Vagina (tissue), 2 donors: Measurements from ENCODE around the gene RFX1. TPM values are rescaled to one million over a fixed set of nuclear protein-coding genes. Genes with fewer than 3 reads are reported as not detected.
"Not testable (repeated sequence)": the region's sequence is repeated elsewhere in the genome, so short reads cannot be mapped to it uniquely, and the experiment has no call there.

Source experiments
- DNase-seq, 2 donors: peaks; one replicate each; pipeline ENCODE4 v3.0.0-alpha.2; 2017; ENCODE audit errors: extremely low spot score in 2 of 2
- H3K27ac ChIP-seq: fragments of 200-600 bp; sonication (generic); one replicate; pipeline ENCODE4 v1.5.1; 2019
- H3K27me3 ChIP-seq: fragments of 200-600 bp; sonication (generic); one replicate; pipeline ENCODE4 v1.5.1; 2019
- H3K36me3 ChIP-seq, 2 donors: fragments of 200-600 bp; sonication (generic); one replicate each; pipeline ENCODE4 v1.5.1; 2017 to 2019
- H3K4me1 ChIP-seq: fragments of 200-600 bp; sonication (generic); one replicate; pipeline ENCODE4 v1.5.1; 2019
- H3K4me3 ChIP-seq, 2 donors: fragments of 200-600 bp; sonication (generic); 1 replicate in 1 of 2; 2 replicates in 1 of 2; pipeline ENCODE4 v1.5.1; 2016 to 2019
- H3K9me3 ChIP-seq: fragments of 200-600 bp; sonication (generic); one replicate; pipeline ENCODE4 v1.5.1; 2019
- POLR2A ChIP-seq, 2 donors: fragments of 450-650 bp; IDR thresholded peaks; one replicate each; pipeline ENCODE4 v1.6.1; 2017; ENCODE audit warnings: antibody characterized with exemption in 2 of 2, mild to moderate bottlenecking in 2 of 2, moderate library complexity in 2 of 2
- POLR2AphosphoS5 ChIP-seq, 2 donors: sonication (generic); formaldehyde crosslinking; IDR thresholded peaks; one replicate each; pipeline ENCODE4 v1.9.0; 2017; ENCODE audit warnings: antibody characterized with exemption in 2 of 2, mild to moderate bottlenecking in 2 of 2, low read depth in 1 of 2; ENCODE audit not compliant: insufficient read depth in 1 of 2
- intact Hi-C: fragments of 100-400 bp; cut with DNase I; formaldehyde crosslinking; loops from one replicate; pipeline ENCODE4 v1.15.1; 2023
- total RNA-seq: library from RNA; depleted of rRNA; stranded (reverse); fragments of >200 nt; gene quantifications from one replicate; pipeline ENCODE4 v1.2.3, GENCODE V29; 2016
- TF ChIP-seq, protein P1 (sequence below), 3 experiments: fragments of 450-650 bp in 2 of 3; fragments of 200-600 bp in 1 of 3; sonication (generic) in 1 of 3; IDR thresholded peaks; one replicate each; pipeline ENCODE4 v1.5.1; 2017 to 2019; ENCODE audit warnings: antibody characterized with exemption in 3 of 3, mild to moderate bottlenecking in 2 of 3, moderate library complexity in 2 of 3

The RFX1 gene
- total RNA-seq, 1 donor from 2014 or later: 9.6 TPM

DNA sequence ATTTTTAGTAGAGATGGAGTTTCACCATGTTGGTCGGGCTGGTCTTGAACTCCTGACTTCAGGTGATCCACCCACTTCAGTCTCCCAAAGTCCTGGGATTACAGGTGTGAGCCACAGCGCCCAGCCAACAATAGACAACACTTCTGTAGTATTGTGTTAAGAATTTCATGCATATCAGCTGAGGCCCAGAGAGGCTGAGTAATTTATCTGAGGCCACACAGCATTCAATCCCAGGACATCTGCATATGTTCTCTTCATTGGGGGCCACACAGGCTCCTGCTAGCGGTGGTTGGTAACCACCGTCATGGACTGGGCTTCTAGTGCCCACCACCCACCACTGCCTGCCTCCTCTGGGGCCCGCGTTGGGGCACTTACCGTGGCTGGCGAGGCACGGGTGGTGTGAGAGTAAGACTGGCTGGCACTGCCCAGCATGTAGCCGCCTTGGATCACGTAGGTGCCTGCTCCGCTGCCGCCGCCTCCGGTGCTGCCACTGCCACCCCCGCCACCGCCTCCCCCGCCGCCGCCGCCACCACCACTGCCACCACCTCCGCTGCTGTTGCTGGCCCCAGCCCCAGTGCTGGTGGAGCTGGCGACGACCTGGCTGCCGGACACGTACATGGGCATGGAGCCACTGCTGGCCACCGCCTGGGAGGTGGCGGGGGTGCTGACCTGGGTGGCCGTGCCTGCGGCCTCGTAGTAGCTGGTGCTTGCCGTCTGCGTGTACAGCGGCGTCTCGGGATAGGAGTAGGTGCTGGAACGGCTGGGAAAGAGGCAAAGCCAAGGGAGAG lies 33.6 kb downstream of the RFX1 start:
- TF ChIP-seq POLR2A (IDR thresholded peaks at IDR 0.05): no peak
- no peak for TF ChIP-seq POLR2AphosphoS5 (IDR thresholded peaks at IDR 0.05; ENCODE audit: insufficient read depth in 1 of 2, low read depth in 1 of 2)
- TF ChIP-seq, protein P1, sequence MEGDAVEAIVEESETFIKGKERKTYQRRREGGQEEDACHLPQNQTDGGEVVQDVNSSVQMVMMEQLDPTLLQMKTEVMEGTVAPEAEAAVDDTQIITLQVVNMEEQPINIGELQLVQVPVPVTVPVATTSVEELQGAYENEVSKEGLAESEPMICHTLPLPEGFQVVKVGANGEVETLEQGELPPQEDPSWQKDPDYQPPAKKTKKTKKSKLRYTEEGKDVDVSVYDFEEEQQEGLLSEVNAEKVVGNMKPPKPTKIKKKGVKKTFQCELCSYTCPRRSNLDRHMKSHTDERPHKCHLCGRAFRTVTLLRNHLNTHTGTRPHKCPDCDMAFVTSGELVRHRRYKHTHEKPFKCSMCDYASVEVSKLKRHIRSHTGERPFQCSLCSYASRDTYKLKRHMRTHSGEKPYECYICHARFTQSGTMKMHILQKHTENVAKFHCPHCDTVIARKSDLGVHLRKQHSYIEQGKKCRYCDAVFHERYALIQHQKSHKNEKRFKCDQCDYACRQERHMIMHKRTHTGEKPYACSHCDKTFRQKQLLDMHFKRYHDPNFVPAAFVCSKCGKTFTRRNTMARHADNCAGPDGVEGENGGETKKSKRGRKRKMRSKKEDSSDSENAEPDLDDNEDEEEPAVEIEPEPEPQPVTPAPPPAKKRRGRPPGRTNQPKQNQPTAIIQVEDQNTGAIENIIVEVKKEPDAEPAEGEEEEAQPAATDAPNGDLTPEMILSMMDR (IDR thresholded peaks at IDR 0.05): no peak
- Histone ChIP-seq H3K27ac (no peak overlapping the region), H3K36me3 (peaks cover 0 to 37% of the 10 kb centered on the region in 2 donors), H3K4me1 (no peaks in the 10 kb centered on the region), H3K9me3 (no peaks in the 10 kb centered on the region), H3K27me3 (no peaks in the 10 kb centered on the region), H3K4me3 (no peak overlapping the region)
- intact Hi-C loops: no loop called here
- DNase-seq: no peak

GRCh38 chr19:13971868-13972267 lies 34.3 kb downstream of the RFX1 start:
- intact Hi-C loops, H3K27ac ChIP-seq, H3K9me3 ChIP-seq, H3K4me3 ChIP-seq, DNase-seq, H3K4me1 ChIP-seq, H3K27me3 ChIP-seq: not testable (repeated sequence)
- peaks cover 0 to 42% of the 10 kb centered on the region in 2 donors for H3K36me3 ChIP-seq

DNA sequence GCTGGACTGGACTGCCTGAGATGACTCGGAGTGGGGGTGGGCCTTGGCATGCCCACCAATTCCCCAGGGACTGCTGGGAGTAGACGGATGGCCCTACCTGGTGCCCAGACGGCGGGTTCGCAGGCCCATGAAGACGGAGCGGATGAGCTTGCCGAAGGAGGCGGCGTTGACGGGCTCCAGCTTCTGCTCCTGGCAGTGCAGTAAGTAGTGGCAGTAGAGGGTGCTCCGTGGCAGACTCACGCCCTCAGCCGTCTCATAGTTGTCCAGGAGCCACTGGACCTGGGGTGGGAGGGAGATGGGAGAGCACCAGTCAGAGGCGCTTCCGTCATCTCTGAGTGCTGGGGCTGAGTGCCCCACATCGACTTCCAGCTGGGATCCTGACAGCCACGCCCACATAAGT lies 36.2 kb downstream of the RFX1 start:
- DNase-seq: no peak
- TF ChIP-seq, protein P1 (IDR thresholded peaks at IDR 0.05): no peak
- TF ChIP-seq POLR2AphosphoS5 (IDR thresholded peaks at IDR 0.05; ENCODE audit: insufficient read depth in 1 of 2, low read depth in 1 of 2) (no peak), POLR2A (IDR thresholded peaks at IDR 0.05) (no peak)
- Histone ChIP-seq H3K9me3 (no peaks in the 10 kb centered on the region), H3K4me1 (no peaks in the 10 kb centered on the region), H3K27me3 (no peaks in the 10 kb centered on the region), H3K27ac (no peak overlapping the region), H3K36me3 (peaks cover 0 to 52% of the 10 kb centered on the region in 2 donors), H3K4me3 (no peak overlapping the region)
- intact Hi-C loops: no loop called here

- Histone ChIP-seq H3K27ac (no peak overlapping the region), H3K4me1 (no peaks in the 10 kb centered on the region), H3K36me3 (peaks cover 0 to 52% of the 10 kb centered on the region in 2 donors), H3K9me3 (no peaks in the 10 kb centered on the region), H3K27me3 (no peaks in the 10 kb centered on the region), H3K4me3 (no peak overlapping the region)
- intact Hi-C loops: no loop called here
- DNase-seq: no peak
- TF ChIP-seq, protein P1 (IDR thresholded peaks at IDR 0.05): no peak
- TF ChIP-seq POLR2AphosphoS5 (IDR thresholded peaks at IDR 0.05; ENCODE audit: insufficient read depth in 1 of 2, low read depth in 1 of 2) (no peak), POLR2A (IDR thresholded peaks at IDR 0.05) (no peak)
Measured at GRCh38 chr19:13968999-13969398, 37.1 kb downstream of the RFX1 start.

- no peak overlapping the region for H3K27ac ChIP-seq
- H3K36me3 ChIP-seq: peaks cover 0 to 56% of the 10 kb centered on the region in 2 donors
- H3K9me3 ChIP-seq: no peaks in the 10 kb centered on the region
- no peak for DNase-seq
- no peak for TF ChIP-seq POLR2AphosphoS5 (IDR thresholded peaks at IDR 0.05; ENCODE audit: insufficient read depth in 1 of 2, low read depth in 1 of 2)
- no peak for TF ChIP-seq POLR2A (IDR thresholded peaks at IDR 0.05)
- TF ChIP-seq, protein P1 (IDR thresholded peaks at IDR 0.05): no peak
- H3K27me3 ChIP-seq: no peaks in the 10 kb centered on the region
- no peak overlapping the region for H3K4me3 ChIP-seq
- intact Hi-C loops: no loop called here
- H3K4me1 ChIP-seq: no peaks in the 10 kb centered on the region
Measured at GRCh38 chr19:13968383-13968935, 37.7 kb downstream of the RFX1 start.

- not testable (repeated sequence) for DNase-seq, H3K4me1 ChIP-seq
Measured at GRCh38 chr19:13967206-13967605, 38.9 kb downstream of the RFX1 start.

More at GRCh38 chr19:13967206-13967605, 38.9 kb downstream of the RFX1 start:
- H3K9me3 ChIP-seq, intact Hi-C loops, H3K27ac ChIP-seq, H3K27me3 ChIP-seq, H3K4me3 ChIP-seq: not testable (repeated sequence)
- H3K36me3 ChIP-seq: peaks cover 0 to 50% of the 10 kb centered on the region in 2 donors
